GM18526 (cell line): ENCODE data around the gene ATRAID.

Experiments used
- POLR2A ChIP-seq: IDR thresholded peaks from 3 replicates; pipeline ENCODE4 v1.6.1; 2011; ENCODE audit not compliant: insufficient read length; ENCODE audit errors: extremely low read depth

ATRAID gene

DNA sequence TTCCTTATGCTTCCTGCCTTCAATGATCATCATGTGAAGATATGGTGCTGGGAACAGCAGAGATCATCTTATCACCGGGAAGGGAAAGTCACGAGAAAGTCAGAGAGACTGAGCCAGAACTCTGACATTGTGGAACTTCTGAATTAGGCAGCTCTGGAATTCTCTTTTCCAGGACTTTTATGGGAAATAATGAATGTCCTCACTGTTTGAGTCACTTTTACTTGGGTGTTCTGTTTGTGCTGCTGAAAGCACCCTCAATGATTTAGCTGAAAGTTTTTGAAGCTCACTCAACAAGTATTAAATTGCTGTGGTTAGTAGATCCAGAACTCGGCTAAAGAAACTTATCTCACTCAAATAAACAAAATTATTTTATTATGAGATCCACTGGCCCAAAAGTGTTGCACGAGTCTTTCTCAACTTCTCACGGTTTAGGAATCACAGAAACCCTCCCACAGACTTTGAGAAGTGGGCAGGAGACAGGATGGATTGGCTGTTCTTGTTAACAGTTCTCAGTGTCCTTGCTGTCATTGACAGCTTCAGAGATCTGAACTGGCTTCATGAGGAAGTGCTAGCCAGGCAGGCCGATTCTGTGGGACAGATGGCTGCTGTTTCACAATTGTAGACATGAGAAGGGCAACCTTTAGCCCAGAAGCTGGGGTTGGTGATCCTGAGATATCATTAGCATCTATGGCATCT is 26.4 kb upstream of the ATRAID start:
- TF ChIP-seq POLR2A = no peak

DNA sequence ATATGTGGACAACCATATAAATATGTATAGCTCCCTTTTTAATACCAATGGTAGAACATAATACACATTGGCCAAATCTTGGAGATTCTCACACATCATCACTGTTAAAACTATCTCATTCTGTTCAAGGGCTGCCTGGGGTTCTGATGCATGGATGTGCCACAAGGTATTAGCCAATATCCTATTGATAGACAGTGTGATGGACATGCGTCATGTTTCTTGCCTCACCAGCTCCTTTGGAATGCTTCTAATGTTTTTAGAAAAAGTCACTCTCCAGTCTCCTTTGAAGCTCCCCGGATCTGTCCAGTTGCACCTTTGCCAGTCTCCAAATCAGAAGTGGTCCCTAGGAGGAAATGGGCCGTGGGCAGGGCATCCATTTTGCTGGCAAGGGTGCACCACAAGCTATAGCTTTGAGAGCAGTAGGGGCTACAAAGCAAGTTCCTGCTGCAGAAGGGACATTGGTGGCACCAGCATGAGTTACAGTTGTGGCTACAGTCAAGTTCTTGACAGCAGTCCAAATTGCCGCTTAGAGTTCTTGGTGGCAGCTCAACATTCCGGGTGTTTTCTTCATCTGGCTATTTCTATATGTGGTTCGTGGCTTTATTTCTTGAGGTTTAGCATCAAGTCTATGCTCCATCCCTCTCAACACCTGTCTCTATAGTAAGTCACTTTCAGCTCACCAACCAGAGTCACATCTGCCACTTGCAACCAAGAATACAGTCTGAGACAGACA is 25.1 kb upstream of the ATRAID start:
- TF ChIP-seq POLR2A = no peak

DNA sequence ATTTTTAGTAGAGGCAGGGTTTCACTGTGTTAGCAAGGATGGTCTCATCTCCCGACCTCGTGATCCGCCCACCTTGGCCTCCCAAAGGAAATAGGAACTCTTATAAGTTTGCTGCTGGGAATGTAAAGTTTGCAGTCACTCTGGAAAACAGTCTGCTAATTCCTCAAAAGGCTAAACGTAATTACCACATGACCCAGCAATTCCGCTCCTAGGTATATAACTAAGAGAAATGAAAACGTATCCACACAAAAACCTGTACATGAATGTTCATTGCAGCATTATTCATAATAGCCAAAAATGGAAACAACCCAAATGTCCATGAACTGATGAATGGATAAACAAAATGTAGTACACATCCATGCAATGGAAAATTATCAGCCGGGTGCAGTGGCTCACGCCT is 21.9 kb upstream of the ATRAID start:
- TF ChIP-seq POLR2A = no peak

DNA sequence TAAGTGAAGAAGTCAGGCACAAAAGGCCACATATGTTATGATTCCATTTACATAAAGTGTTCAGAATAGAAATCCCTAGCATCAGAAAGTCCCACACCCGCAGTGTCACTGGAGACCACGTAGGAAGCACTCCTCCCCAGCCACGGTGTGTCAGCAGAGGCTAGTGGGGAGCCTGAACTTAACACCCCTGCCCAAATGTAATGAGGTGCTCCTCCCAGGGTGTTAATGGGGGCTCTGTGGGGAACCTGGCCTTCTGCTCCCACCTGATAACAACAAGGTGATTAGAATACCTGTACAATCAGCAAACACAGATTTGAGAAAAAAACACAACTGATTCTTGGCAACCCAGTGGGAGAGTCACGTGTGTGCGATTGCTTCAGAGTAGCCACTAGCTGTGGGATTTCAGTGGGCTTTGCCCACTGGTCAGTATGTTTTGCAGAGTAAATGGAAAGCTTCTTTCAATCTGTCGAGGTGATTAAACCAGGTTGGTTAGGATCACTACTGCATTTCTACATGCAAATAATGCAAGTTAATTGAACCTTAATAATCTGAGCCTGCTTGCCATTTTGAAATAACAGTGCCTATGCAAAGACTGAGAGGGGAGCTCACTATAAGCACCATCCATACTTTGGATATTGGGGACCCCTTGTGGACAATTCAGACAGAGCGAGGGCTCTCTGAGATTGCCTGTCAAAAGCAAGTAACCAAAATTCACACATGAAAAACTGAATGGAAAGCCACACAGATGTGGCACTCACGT is 20.6 kb upstream of the ATRAID start:
- TF ChIP-seq POLR2A = no peak

DNA sequence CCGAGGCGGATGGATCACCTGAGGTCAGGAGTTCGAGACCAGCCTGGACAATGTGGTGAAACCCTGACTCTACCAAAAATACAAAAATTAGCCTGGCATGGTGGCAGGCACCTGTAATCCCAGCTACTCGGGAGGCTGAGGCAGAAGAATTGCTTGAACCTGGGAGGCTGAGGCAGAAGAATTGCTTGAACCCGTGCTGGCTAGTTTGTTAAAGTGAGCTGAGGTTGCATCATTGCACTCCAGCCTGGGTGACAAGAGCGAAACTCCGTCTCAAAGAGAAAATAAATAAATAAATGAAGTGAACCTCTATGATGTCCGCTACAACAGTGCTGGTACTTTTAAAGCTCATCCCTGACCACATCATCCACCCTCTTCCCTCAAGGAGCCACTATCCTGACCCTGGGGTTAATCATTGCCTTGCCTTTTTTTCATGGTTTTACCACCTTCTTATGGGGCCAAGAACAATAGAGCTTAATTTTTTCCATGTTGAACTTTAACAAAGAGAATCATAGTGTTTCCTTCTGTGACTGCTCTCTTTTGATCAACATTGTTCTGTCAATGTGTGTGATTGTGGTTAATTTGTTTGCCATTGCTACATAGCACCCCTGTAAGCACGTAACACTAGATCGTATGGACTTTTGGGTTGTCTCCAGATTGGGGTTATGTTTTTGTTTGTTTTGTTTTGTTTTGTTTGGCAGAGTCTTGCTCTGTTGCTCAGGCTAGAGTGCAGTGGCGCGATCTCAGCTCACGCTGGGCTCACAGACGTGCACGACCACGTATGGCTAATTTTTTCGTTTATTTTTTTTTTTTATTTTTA is 17.1 kb upstream of the ATRAID start:
- no peak for TF ChIP-seq POLR2A

DNA sequence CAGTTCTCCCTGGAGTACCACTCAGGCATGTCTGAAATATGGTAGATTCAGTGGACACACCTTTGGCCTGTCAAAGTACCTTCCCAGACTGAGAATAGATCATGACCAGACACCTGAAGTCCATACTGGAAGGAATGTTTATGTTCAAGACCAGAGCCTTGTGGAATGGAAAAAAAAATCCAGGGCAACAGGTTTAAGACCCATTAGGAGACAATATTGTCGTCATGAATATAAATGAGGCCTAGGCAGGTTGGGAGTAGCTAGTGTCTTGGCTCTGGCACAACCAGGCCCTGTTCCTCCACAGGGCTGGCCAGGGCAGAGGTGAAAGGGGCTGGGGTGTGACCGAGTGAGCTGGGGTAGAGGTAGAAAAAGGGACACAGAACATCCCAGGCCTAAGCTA is 13.2 kb upstream of the ATRAID start:
- TF ChIP-seq POLR2A = no peak

DNA sequence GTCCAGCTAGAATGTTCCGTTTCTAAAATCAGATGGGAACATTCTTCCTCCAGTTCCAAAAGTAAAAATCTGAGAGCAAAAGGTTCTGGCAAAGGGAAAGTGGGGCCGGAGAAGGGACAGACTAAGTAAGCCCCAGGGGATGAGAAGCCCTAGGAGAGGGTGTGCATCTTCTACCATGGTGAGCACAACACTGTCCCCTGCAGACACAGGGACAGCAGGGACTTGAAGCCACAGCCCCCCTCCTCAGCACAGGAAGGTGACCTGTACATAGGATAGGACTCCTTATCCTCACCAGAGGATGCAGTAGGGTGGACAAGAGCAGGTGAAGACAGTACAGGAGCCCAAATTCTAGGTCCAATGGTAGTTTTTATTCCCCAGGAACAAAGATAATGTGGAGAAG is 12.6 kb upstream of the ATRAID start:
- TF ChIP-seq POLR2A = no peak

DNA sequence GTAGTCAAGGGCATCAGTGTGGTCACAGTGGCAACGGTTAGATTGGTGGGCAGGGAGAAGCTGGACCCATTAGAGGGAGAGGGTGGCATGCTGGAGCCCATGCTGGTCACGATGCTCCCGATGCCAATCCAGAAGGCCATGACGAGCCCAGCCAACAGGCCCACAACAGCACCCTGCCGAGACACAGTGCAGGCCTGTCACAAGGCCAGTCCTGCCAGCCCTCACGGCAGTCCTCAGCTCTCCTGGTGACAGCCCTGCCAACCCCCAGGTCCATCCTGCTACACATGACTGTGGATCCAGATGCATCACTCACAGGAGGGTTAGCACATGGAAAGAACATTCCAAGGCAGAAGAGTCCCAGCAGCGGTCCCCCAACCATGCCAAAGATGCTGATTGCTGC is 10.2 kb upstream of the ATRAID start:
- TF ChIP-seq POLR2A = no peak

DNA sequence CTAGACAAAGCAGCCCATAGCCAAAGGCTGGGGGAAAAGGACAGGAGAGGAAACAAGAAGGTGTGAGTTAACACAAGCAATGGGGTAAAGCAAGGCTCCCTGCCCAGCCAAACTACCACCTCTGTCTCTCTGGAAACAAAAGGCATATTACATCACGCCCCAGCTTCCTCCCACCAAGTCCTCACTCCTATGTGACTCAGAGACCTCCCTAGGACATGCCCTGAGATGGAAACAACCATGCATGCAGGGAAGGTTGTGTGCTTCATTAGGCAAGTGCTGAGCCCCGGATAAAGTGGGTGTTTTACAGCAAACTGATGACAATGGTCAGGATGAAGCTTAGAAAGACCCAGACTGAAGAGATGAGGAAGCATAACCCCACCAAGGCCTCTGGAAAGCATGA is 9.0 kb upstream of the ATRAID start:
- TF ChIP-seq POLR2A = no peak

DNA sequence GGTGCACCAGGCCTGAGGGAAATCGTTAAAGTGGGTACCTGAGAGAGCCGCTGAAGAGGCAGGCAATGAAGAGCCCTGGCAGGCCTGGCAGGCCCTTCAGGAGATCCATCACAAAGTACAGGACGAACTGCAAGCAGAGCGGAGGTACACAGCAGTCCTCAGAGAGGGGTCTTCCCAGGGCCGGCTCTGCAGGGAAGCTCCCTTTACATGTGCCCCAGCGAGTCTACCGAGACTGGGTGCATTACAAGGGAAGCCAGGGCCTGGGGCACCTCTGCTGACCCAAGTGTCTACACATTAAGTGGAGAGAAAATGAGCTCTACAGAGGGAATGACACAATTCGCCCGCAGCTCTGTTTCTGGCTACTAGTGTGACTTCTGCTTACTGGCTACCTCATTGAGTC is 8.1 kb upstream of the ATRAID start:
- TF ChIP-seq POLR2A = no peak

DNA sequence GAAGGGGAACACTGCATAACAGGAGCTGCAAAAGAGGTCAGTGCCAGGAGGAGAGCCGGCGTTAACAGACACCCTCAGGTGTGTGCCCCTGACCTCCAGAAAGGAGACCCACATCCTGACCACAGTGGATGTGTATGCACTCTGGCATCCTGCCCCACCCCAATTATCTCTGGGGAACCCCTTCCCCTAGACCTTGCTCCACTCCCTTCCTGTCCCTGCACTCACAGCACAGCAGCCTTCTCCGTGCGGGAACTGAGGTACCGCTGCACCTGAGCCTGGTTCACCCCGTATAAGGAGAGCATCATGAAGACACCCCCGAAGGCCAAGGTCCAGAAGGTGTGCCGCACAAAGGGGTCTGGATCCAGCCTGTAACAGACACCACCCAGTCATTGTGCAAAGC is 7.3 kb upstream of the ATRAID start:
- TF ChIP-seq POLR2A = no peak

DNA sequence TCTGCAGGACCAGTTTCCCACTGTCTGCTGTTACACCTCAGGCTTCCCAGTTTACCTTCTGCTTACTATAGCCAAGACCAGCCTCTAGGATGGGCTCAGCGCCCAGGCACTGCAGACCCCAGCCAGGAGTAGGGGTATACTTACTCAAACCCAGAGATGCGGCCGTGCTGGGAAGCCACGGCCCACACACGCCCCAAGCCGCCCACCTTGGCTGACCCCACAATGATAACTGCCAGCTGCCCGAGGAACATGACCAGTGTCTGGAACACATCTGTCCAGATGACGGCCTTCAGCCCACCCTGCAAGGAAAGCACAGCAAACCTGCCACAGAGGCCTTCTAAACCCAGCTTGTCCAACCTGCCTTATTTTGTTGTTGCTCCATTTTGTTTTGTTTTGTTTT is 6.6 kb upstream of the ATRAID start:
- no peak for TF ChIP-seq POLR2A

DNA sequence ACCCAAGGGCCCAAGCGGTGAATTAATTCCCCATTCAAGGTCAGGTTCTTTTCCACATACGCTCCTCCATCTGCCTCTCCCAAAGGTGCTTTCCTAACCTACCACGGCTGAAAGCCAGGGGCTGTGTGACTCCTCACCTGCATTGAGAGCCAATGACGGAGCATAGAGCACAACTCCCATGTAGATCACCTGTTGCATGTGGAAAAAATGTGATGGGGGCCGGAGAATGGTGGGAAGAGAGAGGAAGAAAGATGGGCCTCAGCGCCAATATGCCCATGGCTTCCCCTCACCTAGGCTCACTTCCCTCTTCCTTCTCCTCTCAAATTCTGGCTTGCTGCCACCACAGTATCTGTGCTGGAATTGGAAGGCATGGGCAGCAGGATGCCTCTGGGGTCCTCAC is 5.5 kb upstream of the ATRAID start:
- no peak for TF ChIP-seq POLR2A

DNA sequence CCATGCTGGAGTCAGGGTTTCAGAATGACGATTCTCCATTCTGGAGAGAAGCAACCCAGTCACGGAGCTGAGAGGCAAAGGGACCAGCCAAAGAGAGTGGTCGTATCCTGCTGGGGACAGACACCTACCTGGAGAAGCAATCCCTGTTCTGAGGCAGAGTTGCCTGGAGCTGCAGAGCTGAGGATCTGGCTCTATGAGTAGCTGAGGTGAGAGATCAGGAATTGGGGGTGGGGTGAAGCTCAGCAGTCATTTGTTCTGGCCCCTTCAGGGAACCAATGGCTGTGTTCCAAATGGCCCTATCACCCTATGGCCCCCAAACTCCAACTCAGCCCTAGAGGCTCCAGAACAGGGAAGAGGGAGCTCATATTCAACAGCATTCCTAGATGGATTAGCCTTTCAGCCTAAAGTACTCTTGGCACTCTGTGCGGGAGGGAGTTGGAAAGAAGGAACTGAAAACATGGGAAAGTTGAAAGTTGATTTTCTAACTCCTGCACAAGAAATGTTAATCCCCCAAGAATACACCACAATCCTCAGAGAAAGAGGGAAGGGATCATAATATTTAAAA is 3.3 kb upstream of the ATRAID start:
- TF ChIP-seq POLR2A = no peak
